Left lung (tissue), 10 donors: Measurements from ENCODE around the gene RHOA. TPM values are rescaled to one million over a fixed set of nuclear protein-coding genes. Genes with fewer than 3 reads are reported as not detected.
A peak's percentile ranks its signal among the peaks of the same experiment; 100 is the strongest.
"Not testable (repeated sequence)": the region's sequence is repeated elsewhere in the genome, so short reads cannot be mapped to it uniquely, and the experiment has no call there.

Source experiments
- ATAC-seq: fragments of 200-7000 bp; cut with Tn5 transposase; one replicate; pipeline ENCODE4 v1.9.1; 2020; ENCODE audit warnings: moderate library complexity
- DNase-seq, 4 donors: peaks; one replicate each; pipeline ENCODE4 v3.0.0-alpha.2; 2013 to 2020
- H3K27ac ChIP-seq, 2 donors: fragments of 200-600 bp; sonication (generic) in 1 of 2; one replicate each; pipeline versions ENCODE4 v1.5.0 to v1.8.0; 2020 to 2021
- H3K27me3 ChIP-seq, 2 donors: fragments of 200-600 bp; sonication (generic) in 1 of 2; one replicate each; pipeline versions ENCODE4 v1.5.0 to v1.8.0; 2020 to 2021
- H3K36me3 ChIP-seq, 2 donors: fragments of 200-600 bp; sonication (generic) in 1 of 2; one replicate each; pipeline versions ENCODE4 v1.5.0 to v1.8.0; 2020 to 2021
- H3K4me1 ChIP-seq, 2 donors: fragments of 200-600 bp; one replicate each; pipeline ENCODE4 v1.8.0; 2021
- H3K4me3 ChIP-seq, 2 donors: fragments of 200-600 bp; sonication (generic) in 1 of 2; one replicate each; pipeline versions ENCODE4 v1.5.0 to v1.8.0; 2020 to 2021; ENCODE audit warnings: mild to moderate bottlenecking in 1 of 2
- H3K9me3 ChIP-seq, 2 donors: fragments of 200-600 bp; sonication (generic) in 1 of 2; one replicate each; pipeline versions ENCODE4 v1.5.0 to v1.8.0; 2020 to 2021
- CTCF ChIP-seq, 2 donors: fragments of 200-600 bp; sonication (generic) in 1 of 2; IDR thresholded peaks; one replicate each; pipeline versions ENCODE4 v1.5.0 to v1.8.0; 2021; ENCODE audit warnings: antibody characterized with exemption in 2 of 2
- intact Hi-C, 2 donors: fragments of 100-400 bp; cut with DNase I; formaldehyde crosslinking; loops; one replicate each; pipeline versions ENCODE4 v1.11.2 to v1.14.2; 2022
- polyA plus RNA-seq, 6 donors: library from polyadenylated mRNA; unstranded; fragments of 120-200 nt; gene quantifications; one replicate each; pipeline ENCODE4 v1.2.1, GENCODE V29; 2013; ENCODE audit not compliant: insufficient read length in 6 of 6
- total RNA-seq, 2 donors: library from RNA; stranded (reverse); fragmentation: NEBNext Ultra II Directional; extraction: Animal tissue kit (Norgen Biotek cat#: 25700); gene quantifications; one replicate each; pipeline ENCODE4 v1.2.1, GENCODE V29; 2021
- donor health status: DM: no; HTN: yes; CAD: no.
- donor health status: DM: no; HTN: no; CAD: no.

The RHOA gene
- total and polyA plus RNA-seq, 8 donors = 467 to 625 (median 514) TPM

GRCh38 chr3:49410066-49410845, 1.5 kb downstream of the RHOA start:
- Histone ChIP-seq H3K27me3 (no peaks in the 10 kb centered on the region), H3K27ac (peak overlapping the region; percentile 95 to 99), H3K9me3 (no peaks in the 10 kb centered on the region), H3K4me1 (peaks cover 53 to 82% of the 10 kb centered on the region in 2 donors), H3K4me3 (peak overlapping the region; percentile 49 to 63), H3K36me3 (peaks cover 0 to 12% of the 10 kb centered on the region in 2 donors)
- intact Hi-C loops = no loop called here
- ATAC-seq (no peak), DNase-seq (no peak)
- no peak for TF ChIP-seq CTCF (IDR thresholded peaks at IDR 0.05)

GRCh38 chr3:49406571-49407565, 4.9 kb downstream of the RHOA start:
- peaks cover 0 to 13% of the 10 kb centered on the region in 2 donors for H3K36me3 ChIP-seq
- TF ChIP-seq CTCF (IDR thresholded peaks at IDR 0.05) = no peak
- H3K9me3 ChIP-seq = no peaks in the 10 kb centered on the region
- ATAC-seq (no peak), DNase-seq (no peak)
- intact Hi-C loops = no loop called here
- H3K27ac ChIP-seq = peak overlapping the region; percentile 54 to 61
- H3K27me3 ChIP-seq = no peaks in the 10 kb centered on the region
- H3K4me3 ChIP-seq = peak overlapping the region in 1 of 2 donors; percentile 4
- H3K4me1 ChIP-seq = peaks cover 39 to 86% of the 10 kb centered on the region in 2 donors

DNA sequence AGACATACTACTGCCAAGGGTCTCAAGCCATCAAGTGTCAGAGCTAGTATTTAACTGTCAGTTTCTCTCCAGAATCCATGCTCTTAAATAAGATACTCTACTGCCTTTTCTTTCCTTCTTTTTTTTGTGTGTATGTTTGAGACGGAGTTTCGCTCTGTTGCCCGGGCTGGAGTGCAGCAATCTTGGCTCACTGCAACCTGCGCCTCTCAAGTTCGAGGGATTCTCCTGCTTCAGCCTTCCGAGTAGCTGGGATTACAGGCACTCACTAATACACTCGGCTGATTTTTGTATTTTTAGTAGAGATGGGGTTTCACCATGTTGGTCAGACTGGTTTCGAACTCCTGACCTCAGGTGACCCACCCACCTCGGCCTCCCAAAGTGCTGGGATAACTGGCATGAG, 6.2 kb downstream of the RHOA start:
- peaks cover 51 to 97% of the 10 kb centered on the region in 2 donors for H3K4me1 ChIP-seq
- H3K9me3 ChIP-seq, H3K27me3 ChIP-seq, H3K4me3 ChIP-seq, DNase-seq, intact Hi-C loops: not testable (repeated sequence)
- H3K27ac ChIP-seq = peak overlapping the region; percentile 54 to 61
- H3K36me3 ChIP-seq = peaks cover 0 to 13% of the 10 kb centered on the region in 2 donors
- ATAC-seq = peak; percentile 29

GRCh38 chr3:49403891-49404290, 7.9 kb downstream of the RHOA start:
- no peak for TF ChIP-seq CTCF (IDR thresholded peaks at IDR 0.05)
- no peak for DNase-seq
- peaks cover 0 to 13% of the 10 kb centered on the region in 2 donors for H3K36me3 ChIP-seq
- H3K4me1 ChIP-seq = peaks cover 43 to 97% of the 10 kb centered on the region in 2 donors
- H3K9me3 ChIP-seq = no peaks in the 10 kb centered on the region
- H3K27ac ChIP-seq = no peak overlapping the region
- no peaks in the 10 kb centered on the region for H3K27me3 ChIP-seq
- no peak for ATAC-seq
- no peak overlapping the region for H3K4me3 ChIP-seq
- intact Hi-C loops = no loop called here

DNA sequence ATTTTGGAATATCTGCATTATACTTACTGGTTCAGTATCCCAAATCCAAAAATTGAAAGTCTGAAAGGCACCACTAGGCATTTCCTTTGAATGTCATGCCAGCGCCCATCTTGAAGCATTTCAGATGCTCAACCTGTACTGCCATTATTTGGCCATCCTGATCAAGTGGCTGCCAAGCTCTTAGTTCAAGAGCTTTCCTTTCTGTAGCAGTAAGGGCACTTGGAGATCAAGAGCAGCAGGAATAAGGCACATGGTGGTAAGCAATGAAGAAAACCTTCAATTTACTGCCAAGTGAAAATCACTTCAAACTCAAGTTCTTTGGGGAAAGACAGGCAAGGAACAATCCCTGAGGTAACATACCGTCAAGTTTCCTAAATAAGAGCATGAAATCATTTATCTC, 10.0 kb downstream of the RHOA start:
- peaks cover 33 to 97% of the 10 kb centered on the region in 2 donors for H3K4me1 ChIP-seq

More for the DNA sequence above, 10.0 kb downstream of the RHOA start:
- peak in 1 of 4 donors; percentile 64 for DNase-seq
- TF ChIP-seq CTCF (IDR thresholded peaks at IDR 0.05) = no peak
- Histone ChIP-seq H3K27ac (peak overlapping the region in 1 of 2 donors; percentile 63), H3K4me3 (no peak overlapping the region), H3K9me3 (no peaks in the 10 kb centered on the region), H3K36me3 (peaks cover 0 to 15% of the 10 kb centered on the region in 2 donors), H3K27me3 (no peaks in the 10 kb centered on the region)
- intact Hi-C loops = no loop called here
- peak; percentile 79 for ATAC-seq
